ENCODE data around the gene MOGAT2. TPM values are rescaled to one million over a fixed set of nuclear protein-coding genes. Genes with fewer than 3 reads are reported as not detected.

The MOGAT2 gene
- total RNA-seq, 4 donors from 2014 or later, result 3.5 to 12.4 (median 4.9) TPM

GRCh38 chr11:75706260-75706729 lies 11.3 kb upstream of the MOGAT2 start:
- H3K4me1 ChIP-seq, result no peaks in the 10 kb centered on the region
- H3K36me3 ChIP-seq, result no peaks in the 10 kb centered on the region
- DNase-seq (ENCODE audit: low spot score in 2 of 2), result peak in 1 of 2 donors; percentile 79
- no peaks in the 10 kb centered on the region for H3K9me3 ChIP-seq
- no peak overlapping the region for H3K27ac ChIP-seq
- peak; percentile 53 to 90 for TF ChIP-seq CTCF (IDR thresholded peaks at IDR 0.05)
- no peak for TF ChIP-seq POLR2AphosphoS5 (IDR thresholded peaks at IDR 0.05)
- H3K27me3 ChIP-seq, result no peaks in the 10 kb centered on the region
- WGBS, result 12% methylated on average over 14 of the region's 17 CpGs
- H3K4me3 ChIP-seq, result no peak overlapping the region

DNA sequence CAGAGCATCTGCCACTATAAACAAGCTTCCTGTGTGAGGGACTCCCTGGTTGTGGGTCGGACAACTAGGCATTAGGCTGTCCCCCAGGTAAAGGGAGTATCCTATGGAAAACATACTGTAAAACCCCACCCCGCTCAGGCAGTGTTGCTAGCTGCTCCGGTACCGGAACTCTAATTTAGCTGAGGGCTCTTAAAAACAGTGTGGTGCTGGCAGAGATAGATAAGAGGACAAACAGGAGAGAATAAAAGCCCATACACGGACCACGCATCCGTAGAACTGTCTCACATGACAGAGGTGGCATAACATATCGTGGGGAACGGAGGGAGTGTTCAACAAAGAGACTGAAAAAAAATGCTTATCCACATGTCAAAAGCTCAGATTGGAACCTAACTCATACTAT lies 3.4 kb upstream of the MOGAT2 start:
- TF ChIP-seq POLR2A (IDR thresholded peaks at IDR 0.05) (no peak), POLR2AphosphoS5 (IDR thresholded peaks at IDR 0.05) (no peak), CTCF (IDR thresholded peaks at IDR 0.05) (no peak), EP300 (IDR thresholded peaks at IDR 0.05) (no peak)
- 76% methylated on average over 9 of the region's 9 CpGs for WGBS
- Histone ChIP-seq H3K27me3 (peaks cover 3% of the 10 kb centered on the region), H3K4me1 (peaks cover 4% of the 10 kb centered on the region), H3K4me3 (no peak overlapping the region), H3K36me3 (no peaks in the 10 kb centered on the region), H3K9me3 (no peaks in the 10 kb centered on the region), H3K27ac (no peak overlapping the region)
- no peak for DNase-seq (ENCODE audit: low spot score in 2 of 2)

GRCh38 chr11:75715688-75716087 lies 1.9 kb upstream of the MOGAT2 start:
- no peak overlapping the region for H3K4me3 ChIP-seq
- H3K9me3 ChIP-seq, result no peaks in the 10 kb centered on the region
- no peak overlapping the region for H3K27ac ChIP-seq
- peaks cover 4% of the 10 kb centered on the region for H3K4me1 ChIP-seq
- H3K36me3 ChIP-seq, result no peaks in the 10 kb centered on the region
- peaks cover 3% of the 10 kb centered on the region for H3K27me3 ChIP-seq
- WGBS, result 83% methylated on average over 2 of the region's 2 CpGs
- DNase-seq (ENCODE audit: low spot score in 2 of 2), result no peak
- TF ChIP-seq CTCF (IDR thresholded peaks at IDR 0.05), result no peak
- no peak for TF ChIP-seq EP300 (IDR thresholded peaks at IDR 0.05)
- TF ChIP-seq POLR2AphosphoS5 (IDR thresholded peaks at IDR 0.05), result no peak
- no peak for TF ChIP-seq POLR2A (IDR thresholded peaks at IDR 0.05)

DNA sequence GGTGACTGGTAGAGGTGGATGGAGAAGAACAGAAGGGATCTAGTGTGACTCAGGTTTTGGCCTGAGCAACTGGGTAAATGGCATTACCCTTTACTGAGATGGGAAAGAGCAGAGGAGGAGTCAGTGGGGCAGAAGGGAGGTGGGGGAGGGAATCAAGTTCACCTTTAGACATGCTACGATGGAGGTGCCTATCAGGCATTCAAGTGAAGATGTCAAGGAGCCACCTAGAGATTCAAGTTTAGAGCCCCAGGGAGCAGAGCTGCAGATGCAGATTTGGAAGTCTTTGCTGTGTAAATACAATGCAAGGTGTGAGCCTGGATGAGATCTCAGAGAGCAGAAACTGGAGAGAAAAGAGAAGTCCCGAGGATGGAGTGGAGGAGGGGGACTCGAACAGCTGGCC lies 979 bp upstream of the MOGAT2 start:
- no peaks in the 10 kb centered on the region for H3K36me3 ChIP-seq
- no peak for TF ChIP-seq CTCF (IDR thresholded peaks at IDR 0.05)
- no peak for TF ChIP-seq POLR2A (IDR thresholded peaks at IDR 0.05)
- no peak for TF ChIP-seq EP300 (IDR thresholded peaks at IDR 0.05)
- TF ChIP-seq POLR2AphosphoS5 (IDR thresholded peaks at IDR 0.05), result no peak
- DNase-seq (ENCODE audit: low spot score in 2 of 2), result no peak
- peaks cover 3% of the 10 kb centered on the region for H3K27me3 ChIP-seq
- H3K9me3 ChIP-seq, result no peaks in the 10 kb centered on the region
- H3K4me3 ChIP-seq, result no peak overlapping the region
- peaks cover 4% of the 10 kb centered on the region for H3K4me1 ChIP-seq
- no peak overlapping the region for H3K27ac ChIP-seq
- WGBS, result 74% methylated on average over 3 of the region's 3 CpGs

DNA sequence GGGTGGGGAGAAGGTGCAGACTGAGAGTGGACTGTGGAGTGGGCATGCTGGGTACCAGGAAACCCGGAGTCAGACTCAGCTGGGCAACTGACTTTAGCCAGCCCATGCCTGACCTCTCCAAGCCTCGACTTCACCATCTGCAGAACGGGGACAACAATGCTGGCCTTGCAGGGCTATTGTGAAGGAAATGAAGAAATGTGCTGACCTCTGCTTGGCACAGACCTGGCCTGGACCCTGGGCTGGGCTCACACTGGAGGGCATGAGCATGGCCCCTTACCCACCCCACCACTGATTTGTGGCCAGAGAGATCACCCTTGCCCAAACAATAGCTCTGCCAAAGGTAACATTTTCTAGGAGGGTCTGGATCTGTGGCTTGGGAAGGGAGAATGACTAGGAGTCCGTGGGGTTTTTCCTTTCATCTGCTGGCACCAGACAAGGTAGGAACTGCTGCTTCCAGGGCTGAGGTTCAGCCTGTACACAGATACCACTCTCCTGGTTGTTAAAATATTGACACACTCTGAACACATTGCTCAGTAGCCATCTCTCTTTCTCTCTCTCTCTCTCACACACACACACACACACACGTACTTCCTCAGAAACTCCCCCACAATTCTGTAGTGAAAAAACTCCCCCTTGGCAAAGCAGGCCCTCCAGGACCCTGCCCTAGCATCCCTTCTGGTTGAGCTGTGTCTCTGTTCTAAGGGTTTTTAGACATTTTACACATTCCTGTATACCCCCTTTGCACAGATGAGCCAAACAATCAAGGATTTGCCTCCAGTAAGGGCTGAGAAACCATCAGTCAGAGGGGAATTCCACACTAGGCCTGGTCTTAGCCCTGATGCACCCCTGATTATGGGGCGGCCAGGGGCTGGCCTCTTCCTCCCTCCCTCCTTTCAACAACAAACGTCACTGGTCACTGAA lies 1.0 kb downstream of the MOGAT2 start:
- Histone ChIP-seq H3K4me3 (no peak overlapping the region), H3K36me3 (no peaks in the 10 kb centered on the region), H3K4me1 (peaks cover 4% of the 10 kb centered on the region), H3K27ac (no peak overlapping the region), H3K27me3 (peaks cover under 1% of the 10 kb centered on the region), H3K9me3 (no peaks in the 10 kb centered on the region)
- TF ChIP-seq POLR2A (IDR thresholded peaks at IDR 0.05) (no peak), CTCF (IDR thresholded peaks at IDR 0.05) (no peak), POLR2AphosphoS5 (IDR thresholded peaks at IDR 0.05) (no peak), EP300 (IDR thresholded peaks at IDR 0.05) (no peak)
- DNase-seq (ENCODE audit: low spot score in 2 of 2), result no peak
- 77% methylated on average over 7 of the region's 7 CpGs for WGBS

All from suprapubic skin (tissue), 4 donors.